SU-DHL-6 (cell line): ENCODE data around the gene YTHDC1.
A peak's percentile ranks its signal among the peaks of the same experiment; 100 is the strongest.

Experiments
- H2AFZ ChIP-seq: fragments of 200-600 bp; sonication (generic); 2 replicates; pipeline ENCODE4 v1.6.1; 2014; ENCODE audit warnings: low read depth, mild to moderate bottlenecking, moderate library complexity, mixed read lengths, antibody characterized with exemption, low read length; ENCODE audit not compliant: severe bottlenecking
- H3F3A ChIP-seq: fragments of 200-600 bp; shearing (Covaris generic); 2 replicates; pipeline ENCODE4 v1.6.0; 2016; ENCODE audit warnings: antibody characterized with exemption, mild to moderate bottlenecking; ENCODE audit not compliant: insufficient read depth
- H3K27ac ChIP-seq: fragments of 200-600 bp; sonication (generic); 2 replicates; pipeline ENCODE4 v1.5.1; 2016; ENCODE audit warnings: low read depth, mild to moderate bottlenecking, low read length, moderate library complexity, mixed read lengths
- H3K27me3 ChIP-seq: fragments of 200-600 bp; sonication (generic), shearing (Covaris generic); 2 replicates; pipeline ENCODE4 v1.6.0; 2014; ENCODE audit warnings: mild to moderate bottlenecking, low read length
- H3K36me3 ChIP-seq: fragments of 200-600 bp; sonication (generic); 2 replicates; pipeline ENCODE4 v1.6.1; 2014; ENCODE audit warnings: mild to moderate bottlenecking, low read length, mixed read lengths
- H3K4me2 ChIP-seq: fragments of 300-600, 200-600 bp; shearing (Covaris generic), sonication (generic); 2 replicates; pipeline ENCODE4 v1.6.0; 2014; ENCODE audit warnings: low read length, low read depth, mild to moderate bottlenecking; ENCODE audit not compliant: poor library complexity, severe bottlenecking
- H3K4me3 ChIP-seq: fragments of 200-600 bp; sonication (generic); 2 replicates; pipeline ENCODE4 v1.5.1; 2014; ENCODE audit warnings: antibody characterized with exemption, low read length, mild to moderate bottlenecking, mixed read lengths; ENCODE audit not compliant: insufficient read depth, poor library complexity, severe bottlenecking
- H3K79me2 ChIP-seq: fragments of 200-600 bp; sonication (generic); 2 replicates; pipeline ENCODE4 v1.6.1; 2014; ENCODE audit warnings: mild to moderate bottlenecking, low read length, moderate library complexity; ENCODE audit not compliant: insufficient read depth
- H3K9ac ChIP-seq: fragments of 200-600 bp; sonication (generic); 2 replicates; pipeline ENCODE4 v1.7.0; 2014; ENCODE audit warnings: mild to moderate bottlenecking, low read length
- H3K9me2 ChIP-seq: fragments of 200-600 bp; sonication (generic); replicated peaks from 2 replicates; pipeline ENCODE4 v1.6.1; 2014; ENCODE audit warnings: low read length; ENCODE audit not compliant: insufficient read depth
- H3K9me3 ChIP-seq: fragments of 200-600 bp; sonication (generic); 2 replicates; pipeline ENCODE4 v1.6.1; 2014; ENCODE audit warnings: low read length, mixed read lengths; ENCODE audit not compliant: insufficient read depth
- H4K20me1 ChIP-seq: fragments of 200-600 bp; sonication (generic); 2 replicates; pipeline ENCODE4 v1.6.1; 2014; ENCODE audit warnings: low read depth, mild to moderate bottlenecking, antibody characterized with exemption, low read length, moderate library complexity, mixed read lengths
- CTCF ChIP-seq: fragments of 200-600 bp; sonication (generic); IDR thresholded peaks from one replicate; pipeline ENCODE4 v1.5.1; 2017; ENCODE audit warnings: antibody characterized with exemption, mild to moderate bottlenecking, low read length, moderate library complexity; ENCODE audit not compliant: insufficient read depth, poor library complexity, severe bottlenecking
- EZH2phosphoT487 ChIP-seq: fragments of 200-600 bp; sonication (generic), shearing (Covaris generic); conservative IDR thresholded peaks from 2 replicates; pipeline ENCODE4 v1.6.1; 2018; ENCODE audit warnings: mild to moderate bottlenecking, antibody characterized with exemption, low read length, moderate library complexity, mixed read lengths

The YTHDC1 gene

DNA sequence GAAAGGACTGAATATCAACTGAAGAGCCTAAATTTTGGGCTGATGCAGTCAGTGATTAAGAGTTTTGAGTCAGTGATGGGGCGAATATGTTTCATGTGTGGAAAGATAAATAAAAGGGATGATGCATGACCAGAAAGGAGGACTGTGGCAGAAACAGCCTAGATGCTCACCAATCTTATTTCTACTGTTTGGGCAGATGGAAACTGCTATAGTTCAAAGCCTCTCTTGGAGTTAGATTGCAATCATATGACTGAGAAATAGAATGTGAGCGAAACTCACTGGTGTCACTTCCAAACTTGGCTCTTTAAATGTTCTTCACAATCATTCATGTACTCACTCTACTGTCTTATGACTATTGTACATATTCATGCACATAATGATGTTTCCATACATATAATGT lies 35.4 kb upstream of the YTHDC1 start:
- Histone ChIP-seq H3K4me3 (no peak overlapping the region), H3K36me3 (no peaks in the 10 kb centered on the region), H4K20me1 (no peaks in the 10 kb centered on the region), H3F3A (no peaks in the 10 kb centered on the region), H3K4me2 (no peak overlapping the region), H3K9ac (no peak overlapping the region), H3K9me2 (no peaks in the 10 kb centered on the region), H3K27ac (no peak overlapping the region), H3K79me2 (no peaks in the 10 kb centered on the region), H3K9me3 (no peaks in the 10 kb centered on the region), H3K27me3 (no peaks in the 10 kb centered on the region), H2AFZ (no peak overlapping the region)
- TF ChIP-seq EZH2phosphoT487, result no peak

DNA sequence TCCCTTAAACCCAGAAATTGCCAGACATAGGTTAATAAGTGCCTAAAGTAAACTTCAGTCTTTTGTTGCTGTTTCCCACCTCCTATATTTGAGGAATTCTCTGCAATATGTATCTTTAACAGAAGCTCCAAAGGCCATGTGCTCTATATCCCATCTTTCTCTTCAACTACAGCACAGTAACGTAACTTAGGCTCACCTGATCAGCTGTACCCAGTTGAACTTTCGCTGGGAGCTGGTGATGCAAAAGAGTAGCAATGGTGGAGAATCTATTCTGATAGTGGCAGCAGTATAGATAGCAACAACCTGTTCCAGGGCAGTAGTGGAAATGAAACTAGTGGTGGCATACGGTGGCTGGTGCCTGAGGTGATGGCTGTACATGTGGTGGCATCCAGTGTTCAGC lies 33.2 kb upstream of the YTHDC1 start:
- no peak for TF ChIP-seq CTCF
- TF ChIP-seq EZH2phosphoT487, result no peak
- Histone ChIP-seq H3K27ac (no peak overlapping the region), H4K20me1 (no peaks in the 10 kb centered on the region), H3K9ac (no peak overlapping the region), H2AFZ (no peak overlapping the region), H3K9me3 (no peaks in the 10 kb centered on the region), H3F3A (no peaks in the 10 kb centered on the region), H3K27me3 (no peaks in the 10 kb centered on the region), H3K36me3 (no peaks in the 10 kb centered on the region), H3K4me2 (no peak overlapping the region), H3K9me2 (no peaks in the 10 kb centered on the region), H3K79me2 (no peaks in the 10 kb centered on the region), H3K4me3 (no peak overlapping the region)

- Histone ChIP-seq H3K36me3 (no peaks in the 10 kb centered on the region), H3K9me2 (no peaks in the 10 kb centered on the region), H3F3A (no peaks in the 10 kb centered on the region), H3K27ac (no peak overlapping the region), H4K20me1 (no peaks in the 10 kb centered on the region), H3K79me2 (no peaks in the 10 kb centered on the region), H2AFZ (no peak overlapping the region), H3K4me3 (no peak overlapping the region), H3K9ac (no peak overlapping the region), H3K4me2 (no peak overlapping the region), H3K9me3 (no peaks in the 10 kb centered on the region), H3K27me3 (no peaks in the 10 kb centered on the region)
- TF ChIP-seq CTCF (no peak), EZH2phosphoT487 (no peak)
Measured at GRCh38 chr4:68378226-68378625, 28.3 kb upstream of the YTHDC1 start.

DNA sequence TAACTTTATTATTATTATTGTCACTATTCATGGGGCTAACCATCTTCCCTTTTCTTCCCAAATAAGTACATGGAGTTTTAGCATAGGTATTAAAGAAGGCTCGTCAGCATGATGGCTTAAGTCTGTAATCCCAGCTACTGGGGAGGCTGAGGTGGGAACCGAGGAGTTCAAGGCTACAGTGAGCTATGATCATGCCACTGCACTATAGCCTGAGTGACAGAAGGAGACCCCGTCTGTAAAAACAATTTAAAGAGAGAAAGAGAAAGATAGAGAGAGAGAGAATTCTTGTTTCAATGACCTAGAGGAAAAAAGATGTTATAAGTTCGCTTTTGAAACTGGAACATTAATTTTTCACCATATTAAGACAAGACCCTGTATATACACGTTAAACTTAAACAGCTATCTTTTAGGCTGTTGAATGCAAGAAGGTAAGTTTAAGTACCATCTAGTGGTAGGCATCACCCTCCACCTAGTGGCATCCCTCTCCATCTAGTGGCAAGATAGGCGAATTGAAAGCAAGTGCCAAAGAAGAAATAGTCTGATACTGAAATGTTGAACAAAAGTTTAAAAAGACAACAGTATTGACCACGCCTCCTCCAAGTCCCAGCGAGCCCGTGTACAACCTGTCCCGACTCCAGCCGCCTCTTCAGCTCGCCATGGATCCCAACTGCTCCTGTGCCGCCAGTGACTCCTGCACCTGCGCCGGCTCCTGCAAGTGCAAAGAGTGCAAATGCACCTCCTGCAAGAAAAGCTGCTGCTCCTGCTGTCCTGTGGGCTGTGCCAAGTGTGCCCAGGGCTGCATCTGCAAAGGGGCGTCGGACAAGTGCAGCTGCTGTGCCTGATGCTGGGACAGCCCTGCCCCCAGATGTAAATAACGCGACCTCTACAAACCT lies 26.0 kb upstream of the YTHDC1 start:
- Histone ChIP-seq H4K20me1 (no peaks in the 10 kb centered on the region), H3K4me3 (no peak overlapping the region)

More for the DNA sequence above, 26.0 kb upstream of the YTHDC1 start:
- no peak overlapping the region for H3K9ac ChIP-seq
- H3K4me2 ChIP-seq, result no peak overlapping the region
- TF ChIP-seq CTCF, result peak; percentile 49
- TF ChIP-seq EZH2phosphoT487, result no peak
- H3K27me3 ChIP-seq, result no peaks in the 10 kb centered on the region
- H3K9me3 ChIP-seq, result no peaks in the 10 kb centered on the region
- H3F3A ChIP-seq, result no peaks in the 10 kb centered on the region
- no peak overlapping the region for H3K27ac ChIP-seq
- no peaks in the 10 kb centered on the region for H3K36me3 ChIP-seq
- H3K79me2 ChIP-seq, result no peaks in the 10 kb centered on the region
- peak overlapping the region; percentile 26 for H2AFZ ChIP-seq
- H3K9me2 ChIP-seq, result no peaks in the 10 kb centered on the region
